Measurements from ENCODE around the gene ACO2. TPM values are rescaled to one million over a fixed set of nuclear protein-coding genes. Genes with fewer than 3 reads are reported as not detected.
"Not testable (repeated sequence)": the region's sequence is repeated elsewhere in the genome, so short reads cannot be mapped to it uniquely, and the experiment has no call there.

The ACO2 gene
- total RNA-seq, 1 experiment from 2014 or later, result 71.5 TPM

- no peaks in the 10 kb centered on the region for H3K9me3 ChIP-seq (ENCODE audit: control insufficient read depth, insufficient read depth, low read depth, low read length)
- ATAC-seq, result no peak
- no peak for TF ChIP-seq TCF7L2 (IDR thresholded peaks at IDR 0.05; ENCODE audit: low read depth, low read length)
- TF ChIP-seq POLR2AphosphoS5 (IDR thresholded peaks at IDR 0.05; ENCODE audit: low read depth, low read length), result 0 out of 2 replicates have a peak, but pooled peaks have one; percentile 13
- H3K36me3 ChIP-seq (ENCODE audit: control insufficient read depth, insufficient read depth, low read length), result no peaks in the 10 kb centered on the region
- no peak for DNase-seq (ENCODE audit: low read depth, low spot score)
- POLR2A ChIA-PET, result interaction anchor here (0.6 kb wide), 2 partner anchors 10 to 17 kb away, joined by 4 to 10 read pairs; no protein-coding TSS in a partner anchor
- CTCF ChIA-PET, result interaction anchor here (0.6 kb wide), 1 partner anchor 10 kb away, joined by 3 read pairs; no protein-coding TSS in a partner anchor
- in situ Hi-C loops (cut with HindIII; ENCODE audit: low pct_unique_long_range_greater_than_20kb, low sequenced_read_pairs) (no loop called here), intact Hi-C loops (cut with micrococcal nuclease; ENCODE audit: unreplicated experiment) (no loop called here)
- no peak overlapping the region for H3K4me3 ChIP-seq (ENCODE audit: low read depth in 2 of 2, low read length in 2 of 2)
- H3K4me1 ChIP-seq (ENCODE audit: control insufficient read depth, insufficient read depth, low read length), result no peaks in the 10 kb centered on the region
- no peaks in the 10 kb centered on the region for H3K27me3 ChIP-seq (ENCODE audit: control insufficient read depth, insufficient read depth, low read length)
- no peak overlapping the region for H3K27ac ChIP-seq (ENCODE audit: low read length)
- no TSS peak for BruUV-seq (replicated peaks)
These were observed 10.7 kb upstream of the ACO2 start for GRCh38 chr22:41458161-41458728.

DNA sequence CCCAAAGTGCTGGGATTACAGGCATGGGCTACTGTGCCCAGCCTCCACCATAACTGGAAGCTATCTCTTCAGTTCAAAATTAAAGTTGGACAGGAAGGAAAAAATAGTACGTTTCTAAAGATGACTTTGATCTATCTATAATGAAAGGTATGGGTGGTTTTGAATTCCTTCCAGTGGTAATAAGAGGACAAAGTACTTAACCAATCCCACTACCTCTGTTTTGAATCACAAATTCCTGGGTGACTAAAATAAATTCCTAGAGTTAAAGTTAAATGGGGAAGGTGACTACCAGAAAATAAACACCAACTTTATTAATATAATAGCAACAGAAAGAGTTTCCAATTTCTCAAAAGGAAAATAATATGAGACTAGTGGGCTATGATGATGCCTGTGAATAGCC, 9.5 kb upstream of the ACO2 start:
- Histone ChIP-seq H3K4me1 (ENCODE audit: control insufficient read depth, insufficient read depth, low read length) (no peaks in the 10 kb centered on the region), H3K36me3 (ENCODE audit: control insufficient read depth, insufficient read depth, low read length) (peaks cover 2% of the 10 kb centered on the region), H3K27me3 (ENCODE audit: control insufficient read depth, insufficient read depth, low read length) (no peaks in the 10 kb centered on the region), H3K4me3 (ENCODE audit: low read depth in 2 of 2, low read length in 2 of 2) (no peak overlapping the region), H3K9me3 (ENCODE audit: control insufficient read depth, insufficient read depth, low read depth, low read length) (no peaks in the 10 kb centered on the region), H3K27ac (ENCODE audit: low read length) (no peak overlapping the region)
- intact Hi-C loops (cut with micrococcal nuclease; ENCODE audit: unreplicated experiment), result no loop called here
- in situ Hi-C loops (cut with HindIII; ENCODE audit: low pct_unique_long_range_greater_than_20kb, low sequenced_read_pairs), result no loop called here
- CTCF ChIA-PET, result interaction anchor here (0.6 kb wide), 1 partner anchor 68 kb away, joined by 4 read pairs; no protein-coding TSS in a partner anchor
- DNase-seq (ENCODE audit: low read depth, low spot score) (no peak), ATAC-seq (no peak)
- TF ChIP-seq TCF7L2 (IDR thresholded peaks at IDR 0.05; ENCODE audit: low read depth, low read length), result no peak
- TF ChIP-seq, protein P1, sequence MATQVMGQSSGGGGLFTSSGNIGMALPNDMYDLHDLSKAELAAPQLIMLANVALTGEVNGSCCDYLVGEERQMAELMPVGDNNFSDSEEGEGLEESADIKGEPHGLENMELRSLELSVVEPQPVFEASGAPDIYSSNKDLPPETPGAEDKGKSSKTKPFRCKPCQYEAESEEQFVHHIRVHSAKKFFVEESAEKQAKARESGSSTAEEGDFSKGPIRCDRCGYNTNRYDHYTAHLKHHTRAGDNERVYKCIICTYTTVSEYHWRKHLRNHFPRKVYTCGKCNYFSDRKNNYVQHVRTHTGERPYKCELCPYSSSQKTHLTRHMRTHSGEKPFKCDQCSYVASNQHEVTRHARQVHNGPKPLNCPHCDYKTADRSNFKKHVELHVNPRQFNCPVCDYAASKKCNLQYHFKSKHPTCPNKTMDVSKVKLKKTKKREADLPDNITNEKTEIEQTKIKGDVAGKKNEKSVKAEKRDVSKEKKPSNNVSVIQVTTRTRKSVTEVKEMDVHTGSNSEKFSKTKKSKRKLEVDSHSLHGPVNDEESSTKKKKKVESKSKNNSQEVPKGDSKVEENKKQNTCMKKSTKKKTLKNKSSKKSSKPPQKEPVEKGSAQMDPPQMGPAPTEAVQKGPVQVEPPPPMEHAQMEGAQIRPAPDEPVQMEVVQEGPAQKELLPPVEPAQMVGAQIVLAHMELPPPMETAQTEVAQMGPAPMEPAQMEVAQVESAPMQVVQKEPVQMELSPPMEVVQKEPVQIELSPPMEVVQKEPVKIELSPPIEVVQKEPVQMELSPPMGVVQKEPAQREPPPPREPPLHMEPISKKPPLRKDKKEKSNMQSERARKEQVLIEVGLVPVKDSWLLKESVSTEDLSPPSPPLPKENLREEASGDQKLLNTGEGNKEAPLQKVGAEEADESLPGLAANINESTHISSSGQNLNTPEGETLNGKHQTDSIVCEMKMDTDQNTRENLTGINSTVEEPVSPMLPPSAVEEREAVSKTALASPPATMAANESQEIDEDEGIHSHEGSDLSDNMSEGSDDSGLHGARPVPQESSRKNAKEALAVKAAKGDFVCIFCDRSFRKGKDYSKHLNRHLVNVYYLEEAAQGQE (IDR thresholded peaks at IDR 0.05; ENCODE audit: insufficient read depth in 1 of 2, low read depth in 2 of 2, low read length in 1 of 2), result no peak
- TF ChIP-seq SIN3A (IDR thresholded peaks at IDR 0.05; ENCODE audit: borderline replicate concordance, insufficient read depth, low read depth, low read length), result no peak
- no peak for TF ChIP-seq POLR2AphosphoS5 (IDR thresholded peaks at IDR 0.05; ENCODE audit: low read depth, low read length)
- no peak for TF ChIP-seq CTCF (IDR thresholded peaks at IDR 0.05)
- no TSS peak for BruUV-seq (replicated peaks)
- POLR2A ChIA-PET, result interaction anchor here (0.7 kb wide), 1 partner anchor 1568 kb away, joined by 4 read pairs; no protein-coding TSS in a partner anchor

- POLR2A ChIA-PET; H3K27me3 ChIP-seq (ENCODE audit: control insufficient read depth, insufficient read depth, low read length); H3K9me3 ChIP-seq (ENCODE audit: control insufficient read depth, insufficient read depth, low read depth, low read length); CTCF ChIA-PET; H3K27ac ChIP-seq (ENCODE audit: low read length); in situ Hi-C loops (cut with HindIII; ENCODE audit: low pct_unique_long_range_greater_than_20kb, low sequenced_read_pairs); intact Hi-C loops (cut with micrococcal nuclease; ENCODE audit: unreplicated experiment); H3K4me3 ChIP-seq (ENCODE audit: low read depth in 2 of 2, low read length in 2 of 2); BruUV-seq (replicated peaks); H3K4me1 ChIP-seq (ENCODE audit: control insufficient read depth, insufficient read depth, low read length); DNase-seq (ENCODE audit: low read depth, low spot score); H3K36me3 ChIP-seq (ENCODE audit: control insufficient read depth, insufficient read depth, low read length); ATAC-seq: not testable (repeated sequence)
These were observed 8.8 kb upstream of the ACO2 start for GRCh38 chr22:41460071-41460470.
